Endodermal cell (in vitro differentiated cells): ENCODE results near the gene DCLK1. TPM values are rescaled to one million over a fixed set of nuclear protein-coding genes. Genes with fewer than 3 reads are reported as not detected.

Source experiments
- DNase-seq: peaks from one replicate; pipeline ENCODE4 v3.0.0-alpha.2; 2017
- H3K27ac ChIP-seq: 2 replicates; pipeline ENCODE4 v1.5.1; 2013; ENCODE audit warnings: mild to moderate bottlenecking, low read depth, low read length, moderate library complexity
- H3K27me3 ChIP-seq: 2 replicates; pipeline ENCODE4 v1.6.1; 2013; ENCODE audit warnings: mild to moderate bottlenecking, low read length, moderate library complexity; ENCODE audit not compliant: insufficient read depth, control insufficient read depth, poor library complexity, severe bottlenecking
- H3K36me3 ChIP-seq: 2 replicates; pipeline ENCODE4 v1.7.0; 2013; ENCODE audit warnings: mild to moderate bottlenecking, low read length, moderate library complexity; ENCODE audit not compliant: control insufficient read depth, insufficient read depth
- H3K4me1 ChIP-seq: one replicate; pipeline ENCODE4 v1.7.0; 2013; ENCODE audit warnings: low read length; ENCODE audit not compliant: control insufficient read depth, insufficient read depth
- H3K4me3 ChIP-seq: 2 replicates; pipeline ENCODE4 v1.5.1; 2013; ENCODE audit warnings: mild to moderate bottlenecking, low read length, moderate library complexity
- H3K9ac ChIP-seq: 2 replicates; pipeline ENCODE4 v1.6.1; 2013; ENCODE audit warnings: mild to moderate bottlenecking, low read length, moderate library complexity; ENCODE audit not compliant: poor library complexity, severe bottlenecking; ENCODE audit errors: extremely low read depth
- H3K9me3 ChIP-seq: 2 replicates; pipeline ENCODE4 v1.6.1; 2013; ENCODE audit warnings: mild to moderate bottlenecking, low read length, moderate library complexity; ENCODE audit not compliant: control insufficient read depth
- H3K27ac Mint-ChIP-seq: 2 replicates; pipeline ENCODE4 v1.8.0; 2020; ENCODE audit warnings: mixed read lengths
- H3K27me3 Mint-ChIP-seq: 2 replicates; pipeline ENCODE4 v1.8.0; 2021; ENCODE audit warnings: mild to moderate bottlenecking, mixed read lengths; ENCODE audit not compliant: insufficient read depth
- H3K36me3 Mint-ChIP-seq: 2 replicates; pipeline ENCODE4 v1.8.0; 2020; ENCODE audit warnings: low read depth, mixed read lengths
- H3K4me1 Mint-ChIP-seq: 2 replicates; pipeline ENCODE4 v1.8.0; 2020; ENCODE audit warnings: mixed read lengths
- H3K4me3 Mint-ChIP-seq: 2 replicates; pipeline ENCODE4 v1.8.0; 2020; ENCODE audit warnings: mild to moderate bottlenecking, moderate library complexity, mixed read lengths
- H3K9me3 Mint-ChIP-seq: 2 replicates; pipeline ENCODE4 v1.8.0; 2020; ENCODE audit warnings: mild to moderate bottlenecking, mixed read lengths
- WGBS, 2 experiments: methylation state at CpG; one replicate each; pipeline versions ENCODE4 v1.1.5 to v1.1.7; 2013; ENCODE audit warnings: missing lambda C conversion rate in 2 of 2, mixed read lengths in 1 of 2; ENCODE audit not compliant: insufficient coverage in 1 of 2, insufficient read length in 1 of 2; 5-methylcytosine and 5-hydroxymethylcytosine counted together
- total RNA-seq, 2 donors: library from RNA; stranded (reverse); fragmentation: NEBNext Ultra II Directional in 1 of 2; extraction: Animal tissue kit (Norgen Biotek cat#: 25700) in 1 of 2; gene quantifications; 2 replicates in 1 of 2; 3 replicates in 1 of 2; pipeline ENCODE4 v1.2.1, GENCODE V29; 2021
- TF ChIP-seq, protein P1 (sequence below): fragments of 200-600 bp; sonication (generic); conservative IDR thresholded peaks from 2 replicates; pipeline ENCODE4 v1.5.0; 2021; ENCODE audit warnings: antibody characterized with exemption, mild to moderate bottlenecking

Gene DCLK1
- total RNA-seq, 2 donors from 2014 or later, result 3.0 to 32.8 TPM

DNA sequence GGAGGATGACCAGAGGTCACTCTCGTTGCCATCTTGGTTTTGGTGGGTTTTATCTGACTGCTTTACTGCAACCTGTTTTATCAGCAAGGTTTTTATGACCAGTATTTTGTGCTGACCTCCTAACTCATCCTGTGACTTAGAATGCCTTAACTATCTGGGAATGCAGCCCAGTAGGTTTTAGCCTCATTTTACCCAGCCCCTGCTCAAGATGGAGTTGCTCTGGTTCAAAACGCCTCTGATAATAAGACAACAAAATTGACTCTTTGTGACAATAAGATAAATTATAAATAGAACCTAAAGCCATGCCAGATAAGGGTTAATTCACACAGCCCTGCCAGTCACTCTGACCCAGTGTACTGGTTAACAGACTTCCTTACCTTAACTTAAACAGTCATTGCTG, 387.0 kb downstream of the DCLK1 start:
- peaks cover 26% of the 10 kb centered on the region for H3K4me1 Mint-ChIP-seq
- Histone ChIP-seq H3K27me3 (no peaks in the 10 kb centered on the region), H3K27ac (no peak overlapping the region), H3K4me3 (no peak overlapping the region), H3K36me3 (no peaks in the 10 kb centered on the region), H3K4me1 (no peaks in the 10 kb centered on the region), H3K9ac (no peak overlapping the region), H3K9me3 (peaks cover 71% of the 10 kb centered on the region)
- H3K36me3 Mint-ChIP-seq, result peaks cover 3% of the 10 kb centered on the region
- no peak for DNase-seq
- H3K27ac Mint-ChIP-seq, result no peak overlapping the region
- no peak overlapping the region for H3K4me3 Mint-ChIP-seq
- TF ChIP-seq, protein P1, sequence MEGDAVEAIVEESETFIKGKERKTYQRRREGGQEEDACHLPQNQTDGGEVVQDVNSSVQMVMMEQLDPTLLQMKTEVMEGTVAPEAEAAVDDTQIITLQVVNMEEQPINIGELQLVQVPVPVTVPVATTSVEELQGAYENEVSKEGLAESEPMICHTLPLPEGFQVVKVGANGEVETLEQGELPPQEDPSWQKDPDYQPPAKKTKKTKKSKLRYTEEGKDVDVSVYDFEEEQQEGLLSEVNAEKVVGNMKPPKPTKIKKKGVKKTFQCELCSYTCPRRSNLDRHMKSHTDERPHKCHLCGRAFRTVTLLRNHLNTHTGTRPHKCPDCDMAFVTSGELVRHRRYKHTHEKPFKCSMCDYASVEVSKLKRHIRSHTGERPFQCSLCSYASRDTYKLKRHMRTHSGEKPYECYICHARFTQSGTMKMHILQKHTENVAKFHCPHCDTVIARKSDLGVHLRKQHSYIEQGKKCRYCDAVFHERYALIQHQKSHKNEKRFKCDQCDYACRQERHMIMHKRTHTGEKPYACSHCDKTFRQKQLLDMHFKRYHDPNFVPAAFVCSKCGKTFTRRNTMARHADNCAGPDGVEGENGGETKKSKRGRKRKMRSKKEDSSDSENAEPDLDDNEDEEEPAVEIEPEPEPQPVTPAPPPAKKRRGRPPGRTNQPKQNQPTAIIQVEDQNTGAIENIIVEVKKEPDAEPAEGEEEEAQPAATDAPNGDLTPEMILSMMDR, result no peak
- WGBS, 2 experiments, result 100% methylated on average over 1 to 2 of the region's 2 CpGs
- peaks cover 55% of the 10 kb centered on the region for H3K9me3 Mint-ChIP-seq
- no peaks in the 10 kb centered on the region for H3K27me3 Mint-ChIP-seq

DNA sequence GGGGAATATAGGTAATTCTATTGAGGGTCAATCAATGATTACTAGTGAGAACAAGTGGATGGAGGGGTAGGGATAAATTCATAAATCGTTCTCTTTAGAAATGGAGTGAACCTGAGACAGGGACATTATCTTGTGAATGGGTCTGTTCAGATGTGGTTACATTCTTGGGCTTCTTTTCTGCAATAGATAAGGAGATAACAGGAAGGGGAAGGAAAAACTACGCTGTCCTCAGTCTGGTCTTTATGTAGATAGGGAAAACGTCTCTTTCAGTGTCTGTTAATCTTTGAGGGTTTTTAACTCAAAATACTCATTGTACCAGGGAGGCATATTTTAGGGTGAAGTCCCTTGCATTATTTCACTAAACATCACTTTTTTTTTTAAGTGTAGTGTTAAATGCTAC, 388.0 kb downstream of the DCLK1 start:
- Mint-ChIP-seq H3K27me3 (no peaks in the 10 kb centered on the region), H3K36me3 (peaks cover 3% of the 10 kb centered on the region), H3K9me3 (peaks cover 50% of the 10 kb centered on the region), H3K27ac (no peak overlapping the region), H3K4me3 (no peak overlapping the region), H3K4me1 (peaks cover 24% of the 10 kb centered on the region)
- TF ChIP-seq, protein P1, result no peak
- Histone ChIP-seq H3K27ac (no peak overlapping the region), H3K9ac (no peak overlapping the region), H3K36me3 (no peaks in the 10 kb centered on the region), H3K27me3 (no peaks in the 10 kb centered on the region), H3K9me3 (peaks cover 70% of the 10 kb centered on the region), H3K4me3 (peak overlapping the region; percentile 43), H3K4me1 (no peaks in the 10 kb centered on the region)
- no peak for DNase-seq
- WGBS, 2 experiments, result 94 to 96% methylated on average over 2 to 3 of the region's 3 CpGs

DNA sequence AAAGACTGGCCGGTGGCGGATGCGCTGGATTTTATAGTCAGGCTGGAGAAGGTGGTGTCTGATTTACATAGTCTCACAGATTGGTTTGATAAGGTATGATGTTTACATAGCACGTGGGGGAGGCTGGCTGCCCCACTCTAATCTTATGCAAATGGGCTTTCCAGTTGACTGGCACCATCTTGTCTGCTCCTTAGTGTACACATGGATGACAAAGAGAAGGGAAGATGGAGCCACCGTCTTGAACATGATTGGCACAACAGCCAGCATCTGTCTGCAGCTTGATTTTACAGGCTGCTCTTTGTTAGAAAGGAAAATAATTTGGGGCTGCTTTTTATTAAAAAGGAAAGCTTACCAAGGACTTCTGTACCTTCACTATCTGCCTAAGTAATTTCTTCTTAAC, 389.5 kb downstream of the DCLK1 start:
- no peaks in the 10 kb centered on the region for H3K4me1 ChIP-seq
- no peak overlapping the region for H3K27ac Mint-ChIP-seq
- DNase-seq, result no peak
- peaks cover 52% of the 10 kb centered on the region for H3K9me3 Mint-ChIP-seq
- H3K9me3 ChIP-seq, result peaks cover 70% of the 10 kb centered on the region
- H3K4me1 Mint-ChIP-seq, result peaks cover 16% of the 10 kb centered on the region
- H3K27ac ChIP-seq, result no peak overlapping the region
- H3K9ac ChIP-seq, result no peak overlapping the region
- H3K36me3 Mint-ChIP-seq, result peaks cover 3% of the 10 kb centered on the region
- no peaks in the 10 kb centered on the region for H3K36me3 ChIP-seq
- H3K27me3 ChIP-seq, result no peaks in the 10 kb centered on the region
- 94 to 100% methylated on average over 1 to 5 of the region's 5 CpGs for WGBS, 2 experiments
- H3K27me3 Mint-ChIP-seq, result no peaks in the 10 kb centered on the region
- TF ChIP-seq, protein P1, result no peak
- peak overlapping the region; percentile 35 for H3K4me3 ChIP-seq
- no peak overlapping the region for H3K4me3 Mint-ChIP-seq
